Measurements from ENCODE around the gene CDC25A. TPM values are rescaled to one million over a fixed set of nuclear protein-coding genes. Genes with fewer than 3 reads are reported as not detected.

CDC25A gene
- total RNA-seq, 4 donors from 2014 or later = 0.33 to 2.1 (median 0.89) TPM

DNA sequence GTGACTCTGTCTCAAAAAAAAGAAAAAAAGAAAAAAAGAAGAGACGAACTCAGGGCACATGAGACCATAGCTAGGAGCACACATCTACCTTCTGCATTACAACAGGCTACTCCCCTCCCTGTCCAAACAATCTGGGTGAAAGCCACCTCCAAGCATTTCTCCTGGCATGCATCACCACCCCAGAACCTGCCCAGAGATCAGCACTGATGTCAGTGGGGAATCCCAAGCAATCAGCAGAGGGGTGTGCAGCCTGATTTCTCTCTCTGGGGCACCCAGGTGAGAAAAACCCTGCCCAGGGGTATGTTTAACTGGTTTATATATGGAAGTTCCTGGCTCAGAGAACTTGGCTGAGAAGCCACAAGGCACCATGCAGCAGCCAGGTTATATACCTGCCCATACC is 59.4 kb downstream of the CDC25A start:
- TF ChIP-seq, protein P1, sequence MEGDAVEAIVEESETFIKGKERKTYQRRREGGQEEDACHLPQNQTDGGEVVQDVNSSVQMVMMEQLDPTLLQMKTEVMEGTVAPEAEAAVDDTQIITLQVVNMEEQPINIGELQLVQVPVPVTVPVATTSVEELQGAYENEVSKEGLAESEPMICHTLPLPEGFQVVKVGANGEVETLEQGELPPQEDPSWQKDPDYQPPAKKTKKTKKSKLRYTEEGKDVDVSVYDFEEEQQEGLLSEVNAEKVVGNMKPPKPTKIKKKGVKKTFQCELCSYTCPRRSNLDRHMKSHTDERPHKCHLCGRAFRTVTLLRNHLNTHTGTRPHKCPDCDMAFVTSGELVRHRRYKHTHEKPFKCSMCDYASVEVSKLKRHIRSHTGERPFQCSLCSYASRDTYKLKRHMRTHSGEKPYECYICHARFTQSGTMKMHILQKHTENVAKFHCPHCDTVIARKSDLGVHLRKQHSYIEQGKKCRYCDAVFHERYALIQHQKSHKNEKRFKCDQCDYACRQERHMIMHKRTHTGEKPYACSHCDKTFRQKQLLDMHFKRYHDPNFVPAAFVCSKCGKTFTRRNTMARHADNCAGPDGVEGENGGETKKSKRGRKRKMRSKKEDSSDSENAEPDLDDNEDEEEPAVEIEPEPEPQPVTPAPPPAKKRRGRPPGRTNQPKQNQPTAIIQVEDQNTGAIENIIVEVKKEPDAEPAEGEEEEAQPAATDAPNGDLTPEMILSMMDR (IDR thresholded peaks at IDR 0.05; ENCODE audit: low read depth) = no peak

DNA sequence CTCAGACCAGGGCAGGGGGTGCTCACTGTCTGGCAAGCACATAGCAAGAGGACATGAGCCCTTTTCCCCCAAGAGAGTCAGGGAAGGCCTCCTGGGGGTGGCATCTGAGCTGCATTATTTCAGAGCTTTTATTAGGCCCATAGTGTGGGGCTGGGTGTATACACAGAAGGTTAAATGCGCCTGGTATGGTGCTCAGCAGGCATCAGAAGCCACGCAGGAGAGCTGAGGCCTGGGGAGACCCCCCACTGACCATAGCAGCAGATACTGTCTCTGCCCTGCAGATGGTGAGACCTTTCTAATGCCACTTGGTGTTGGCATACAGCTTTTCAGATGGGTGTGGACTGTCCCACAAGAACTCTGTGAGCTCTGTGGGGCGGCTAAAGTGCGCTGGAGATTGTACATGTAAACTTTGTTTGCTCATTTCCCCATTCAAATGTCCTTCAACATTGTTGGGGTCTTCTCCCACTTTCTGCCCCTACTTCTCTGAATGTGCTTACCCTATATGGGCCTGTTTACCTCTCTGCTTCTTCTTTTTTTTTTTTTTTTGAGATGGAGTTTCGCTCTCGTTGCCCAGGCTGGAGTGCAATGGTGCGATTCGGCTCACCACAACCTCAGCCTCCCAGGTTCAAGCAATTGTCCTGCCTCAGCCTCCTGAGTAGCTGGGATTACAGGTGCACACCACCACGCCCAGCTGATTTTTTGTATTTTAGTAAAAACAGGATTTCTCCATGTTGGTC is 62.2 kb downstream of the CDC25A start:
- TF ChIP-seq, protein P1 (IDR thresholded peaks at IDR 0.05; ENCODE audit: low read depth) = no peak

- TF ChIP-seq, protein P1 (IDR thresholded peaks at IDR 0.05; ENCODE audit: low read depth) = no peak
Measured at GRCh38 chr3:48125013-48125705, 63.1 kb downstream of the CDC25A start.

- TF ChIP-seq, protein P1 (IDR thresholded peaks at IDR 0.05; ENCODE audit: low read depth) = no peak
Measured at GRCh38 chr3:48123346-48123745, 64.9 kb downstream of the CDC25A start.

GRCh38 chr3:48122504-48122903 is 65.7 kb downstream of the CDC25A start:
- TF ChIP-seq, protein P1 (IDR thresholded peaks at IDR 0.05; ENCODE audit: low read depth) = no peak

DNA sequence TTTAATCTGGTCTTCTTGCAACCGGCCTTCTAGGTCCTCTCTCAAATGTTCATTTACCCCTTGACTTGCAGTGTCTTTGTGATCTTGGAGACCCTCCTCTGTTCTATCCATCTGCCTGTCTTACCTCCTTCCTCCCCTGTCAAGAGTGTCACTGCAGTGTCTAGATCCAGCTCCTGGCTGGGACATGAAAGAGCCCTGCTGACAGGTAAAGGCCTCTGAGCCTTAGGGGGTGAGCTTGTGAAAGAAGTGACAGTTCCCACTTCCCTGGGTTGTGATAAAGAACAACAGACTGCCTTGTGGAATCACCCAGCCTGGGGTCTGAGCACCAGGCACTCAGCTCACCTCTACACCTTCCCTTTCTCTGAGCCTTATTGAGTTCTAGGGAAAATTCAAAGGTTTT is 68.0 kb downstream of the CDC25A start:
- TF ChIP-seq, protein P1 (IDR thresholded peaks at IDR 0.05; ENCODE audit: low read depth) = no peak

DNA sequence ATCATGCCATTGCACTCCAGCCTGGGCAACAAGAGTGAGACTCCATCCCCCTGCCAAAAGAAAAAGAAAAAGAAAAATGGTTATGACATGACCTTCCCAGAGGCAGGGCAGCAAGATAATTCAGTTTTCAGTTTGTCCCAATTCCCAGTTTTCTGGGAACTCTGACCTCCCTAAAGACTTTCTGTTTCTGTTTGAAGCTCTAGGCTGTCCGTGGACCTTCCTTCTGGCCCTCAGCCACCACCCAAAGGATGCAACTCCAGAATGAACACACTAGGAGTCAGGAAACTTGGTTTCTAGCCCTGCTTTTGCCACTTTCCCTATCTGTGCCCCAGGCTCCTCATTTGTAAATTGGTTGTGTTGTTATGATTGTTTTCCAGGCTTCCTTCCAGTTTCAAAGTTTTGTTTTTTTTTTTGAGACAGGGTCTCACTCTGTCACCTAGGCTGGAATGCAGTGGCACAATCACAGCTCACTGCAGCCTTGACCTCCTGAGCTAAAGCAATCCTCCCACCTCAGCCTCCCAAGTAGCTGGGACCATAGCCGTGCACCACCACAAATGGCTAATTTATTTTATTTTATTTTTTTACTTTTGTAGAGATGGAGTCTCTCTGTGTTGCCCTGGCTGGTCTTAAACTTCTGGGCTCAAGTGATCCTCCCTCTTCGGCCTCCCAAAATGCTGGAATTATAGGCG is 68.6 kb downstream of the CDC25A start:
- TF ChIP-seq, protein P1 (IDR thresholded peaks at IDR 0.05; ENCODE audit: low read depth) = no peak

Data from subcutaneous adipose tissue (tissue), 4 donors.